ENCODE data around the gene IL36A. TPM values are rescaled to one million over a fixed set of nuclear protein-coding genes. Genes with fewer than 3 reads are reported as not detected.

The IL36A gene
- total and polyA plus RNA-seq, 7 donors = not detected

DNA sequence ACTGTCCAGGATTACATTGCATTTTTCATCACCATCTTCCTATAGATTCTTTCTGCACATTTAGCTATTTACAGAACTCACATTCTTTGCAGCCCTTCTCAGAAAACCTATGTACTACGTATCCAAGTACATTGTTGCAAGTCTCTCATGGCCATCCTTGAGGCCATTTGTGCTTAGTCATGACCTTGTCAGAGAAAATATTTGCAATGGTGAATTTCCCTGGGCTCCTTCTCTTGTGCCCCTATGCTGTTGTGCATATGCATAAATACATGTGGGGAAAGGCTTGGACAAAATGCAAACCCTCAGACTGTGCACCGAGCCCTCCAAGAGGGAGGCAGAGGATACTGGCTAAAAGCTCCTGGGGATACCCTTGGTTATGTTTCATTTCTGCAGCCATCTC lies 19.5 kb downstream of the IL36A start:
- peaks cover 2 to 9% (median 5%) of the 10 kb centered on the region in 3 donors for H3K27me3 ChIP-seq (ENCODE audit: insufficient read depth in 3 of 3, low read length in 2 of 3)
- intact Hi-C loops (cut with DNase I) = no loop called here
- no peaks in the 10 kb centered on the region for H3K4me1 ChIP-seq
- no peak overlapping the region for H3K27ac ChIP-seq
- TF ChIP-seq, protein P1, sequence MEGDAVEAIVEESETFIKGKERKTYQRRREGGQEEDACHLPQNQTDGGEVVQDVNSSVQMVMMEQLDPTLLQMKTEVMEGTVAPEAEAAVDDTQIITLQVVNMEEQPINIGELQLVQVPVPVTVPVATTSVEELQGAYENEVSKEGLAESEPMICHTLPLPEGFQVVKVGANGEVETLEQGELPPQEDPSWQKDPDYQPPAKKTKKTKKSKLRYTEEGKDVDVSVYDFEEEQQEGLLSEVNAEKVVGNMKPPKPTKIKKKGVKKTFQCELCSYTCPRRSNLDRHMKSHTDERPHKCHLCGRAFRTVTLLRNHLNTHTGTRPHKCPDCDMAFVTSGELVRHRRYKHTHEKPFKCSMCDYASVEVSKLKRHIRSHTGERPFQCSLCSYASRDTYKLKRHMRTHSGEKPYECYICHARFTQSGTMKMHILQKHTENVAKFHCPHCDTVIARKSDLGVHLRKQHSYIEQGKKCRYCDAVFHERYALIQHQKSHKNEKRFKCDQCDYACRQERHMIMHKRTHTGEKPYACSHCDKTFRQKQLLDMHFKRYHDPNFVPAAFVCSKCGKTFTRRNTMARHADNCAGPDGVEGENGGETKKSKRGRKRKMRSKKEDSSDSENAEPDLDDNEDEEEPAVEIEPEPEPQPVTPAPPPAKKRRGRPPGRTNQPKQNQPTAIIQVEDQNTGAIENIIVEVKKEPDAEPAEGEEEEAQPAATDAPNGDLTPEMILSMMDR (IDR thresholded peaks at IDR 0.05) = no peak
- no peak for ATAC-seq
- 86 to 94% (median 87%) methylated on average over 2 of the region's 2 CpGs for WGBS, 3 donors
- DNase-seq = no peak
- no peaks in the 10 kb centered on the region for H3K36me3 ChIP-seq (ENCODE audit: insufficient read depth in 1 of 2, low read depth in 1 of 2)
- no peaks in the 10 kb centered on the region for H3K9me3 ChIP-seq
- no peak overlapping the region for H3K4me3 ChIP-seq

GRCh38 chr2:113025737-113026136 lies 20.5 kb downstream of the IL36A start:
- TF ChIP-seq, protein P1 (IDR thresholded peaks at IDR 0.05) = no peak
- peaks cover 2 to 9% (median 4%) of the 10 kb centered on the region in 3 donors for H3K27me3 ChIP-seq (ENCODE audit: insufficient read depth in 3 of 3, low read length in 2 of 3)
- 48 to 53% (median 49%) methylated on average over 2 of the region's 2 CpGs for WGBS, 3 donors

DNA sequence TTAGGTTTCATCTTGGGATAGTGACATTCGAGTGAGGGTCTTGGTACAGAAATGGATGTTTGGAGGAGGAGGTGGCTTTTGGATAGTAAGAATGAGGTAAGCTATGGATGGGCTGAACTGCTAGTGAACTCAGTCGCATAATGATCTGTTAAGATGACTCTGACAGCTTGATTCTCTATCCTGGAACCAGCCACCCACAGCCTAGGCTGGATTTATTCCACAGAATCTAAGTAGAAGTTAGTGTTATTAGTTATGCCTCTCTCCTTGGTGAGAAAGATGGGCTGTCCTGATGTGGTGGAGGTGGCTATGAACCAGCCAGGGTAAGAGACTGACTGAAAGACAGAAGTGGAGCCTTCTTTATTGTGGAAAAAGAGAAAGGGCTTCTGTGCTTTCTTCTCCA lies 22.4 kb downstream of the IL36A start:
- H3K27me3 ChIP-seq (ENCODE audit: insufficient read depth in 3 of 3, low read length in 2 of 3) = peaks cover 2 to 9% (median 4%) of the 10 kb centered on the region in 3 donors
- ATAC-seq = no peak
- no peak overlapping the region for H3K27ac ChIP-seq
- no peaks in the 10 kb centered on the region for H3K9me3 ChIP-seq
- no peaks in the 10 kb centered on the region for H3K4me1 ChIP-seq
- no peaks in the 10 kb centered on the region for H3K36me3 ChIP-seq (ENCODE audit: insufficient read depth in 1 of 2, low read depth in 1 of 2)
- no peak for DNase-seq
- no peak overlapping the region for H3K4me3 ChIP-seq
- 72 to 75% (median 73%) methylated on average over 2 of the region's 2 CpGs for WGBS, 3 donors
- TF ChIP-seq, protein P1 (IDR thresholded peaks at IDR 0.05) = no peak
- intact Hi-C loops (cut with DNase I) = no loop called here

More at GRCh38 chr2:113025737-113026136, 20.5 kb downstream of the IL36A start:
- no peak overlapping the region for H3K27ac ChIP-seq
- H3K36me3 ChIP-seq (ENCODE audit: insufficient read depth in 1 of 2, low read depth in 1 of 2) = no peaks in the 10 kb centered on the region
- ATAC-seq (no peak), DNase-seq (no peak)
- H3K4me3 ChIP-seq = no peak overlapping the region
- H3K4me1 ChIP-seq = no peaks in the 10 kb centered on the region
- intact Hi-C loops (cut with DNase I) = no loop called here
- no peaks in the 10 kb centered on the region for H3K9me3 ChIP-seq

DNA sequence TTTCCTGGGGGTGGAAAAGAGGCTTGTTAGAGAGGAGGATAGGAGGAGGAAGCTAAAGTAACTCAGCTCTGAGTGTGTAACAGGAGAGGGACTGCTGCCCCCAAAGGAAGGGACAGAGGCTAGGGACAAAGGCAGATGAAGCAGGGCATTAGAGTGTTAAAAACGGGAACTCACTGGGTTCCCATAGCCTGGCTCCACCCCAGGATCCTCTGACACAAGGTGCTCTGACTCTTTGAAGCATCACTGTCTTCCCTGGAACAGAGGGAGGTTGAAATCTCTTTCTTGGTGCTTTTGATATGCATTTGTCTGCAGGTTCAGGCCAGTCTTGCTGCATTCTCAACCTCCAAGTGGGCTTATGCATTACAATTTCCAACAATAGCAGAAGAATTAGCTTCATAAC lies 22.9 kb downstream of the IL36A start:
- no peaks in the 10 kb centered on the region for H3K4me1 ChIP-seq
- 0 to 13% (median 2%) methylated on average over 1 of the region's 1 CpG for WGBS, 3 donors
- no peak overlapping the region for H3K4me3 ChIP-seq
- intact Hi-C loops (cut with DNase I) = no loop called here
- DNase-seq (no peak), ATAC-seq (no peak)
- H3K9me3 ChIP-seq = no peaks in the 10 kb centered on the region
- peaks cover 2 to 9% (median 4%) of the 10 kb centered on the region in 3 donors for H3K27me3 ChIP-seq (ENCODE audit: insufficient read depth in 3 of 3, low read length in 2 of 3)
- H3K27ac ChIP-seq = no peak overlapping the region
- TF ChIP-seq, protein P1 (IDR thresholded peaks at IDR 0.05) = no peak
- H3K36me3 ChIP-seq (ENCODE audit: insufficient read depth in 1 of 2, low read depth in 1 of 2) = no peaks in the 10 kb centered on the region

DNA sequence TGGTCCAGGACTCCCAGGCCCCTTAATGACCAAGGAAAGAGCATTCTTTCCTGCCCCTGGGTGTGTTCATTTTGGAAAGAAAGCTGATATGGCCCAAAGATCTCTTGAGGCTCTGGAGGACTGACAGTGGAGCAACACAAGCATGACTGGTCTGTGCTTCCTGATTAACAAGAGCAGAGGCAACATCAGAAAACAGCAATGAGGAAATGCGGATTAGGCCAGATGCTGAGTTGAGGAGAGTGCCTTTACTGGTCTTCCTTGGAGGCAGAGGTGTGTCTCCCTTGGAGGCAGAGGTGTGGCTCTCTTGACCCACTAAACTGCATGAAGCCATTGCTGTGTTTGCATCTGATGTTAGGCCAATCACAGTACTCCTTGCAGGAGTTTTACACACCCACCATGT lies 27.5 kb downstream of the IL36A start:
- Histone ChIP-seq H3K4me1 (no peaks in the 10 kb centered on the region), H3K4me3 (no peak overlapping the region), H3K36me3 (ENCODE audit: insufficient read depth in 1 of 2, low read depth in 1 of 2) (no peaks in the 10 kb centered on the region), H3K27me3 (ENCODE audit: insufficient read depth in 3 of 3, low read length in 2 of 3) (peaks cover 0 to 4% (median 2%) of the 10 kb centered on the region in 3 donors), H3K9me3 (no peaks in the 10 kb centered on the region), H3K27ac (no peak overlapping the region)
- ATAC-seq = no peak
- TF ChIP-seq, protein P1 (IDR thresholded peaks at IDR 0.05) = no peak
- no peak for DNase-seq
- intact Hi-C loops (cut with DNase I) = no loop called here
- 86 to 94% (median 91%) methylated on average over 1 of the region's 1 CpG for WGBS, 3 donors
